OCI-LY7 (cell line): ENCODE measurements around the gene DNASE1L1.

Source experiments
- CTCF ChIP-seq: fragments of 200-600 bp; sonication (generic); conservative IDR thresholded peaks from 2 replicates; pipeline ENCODE4 v1.5.1; 2014; ENCODE audit warnings: mild to moderate bottlenecking, antibody characterized with exemption, low read length, moderate library complexity, mixed read lengths
- EZH2phosphoT487 ChIP-seq: fragments of 200-600 bp; sonication (generic); IDR thresholded peaks from 2 replicates; pipeline ENCODE4 v1.6.1; 2018; ENCODE audit warnings: low read depth, borderline replicate concordance, mild to moderate bottlenecking, mixed run types, antibody characterized with exemption, low read length, moderate library complexity, mixed read lengths

DNA sequence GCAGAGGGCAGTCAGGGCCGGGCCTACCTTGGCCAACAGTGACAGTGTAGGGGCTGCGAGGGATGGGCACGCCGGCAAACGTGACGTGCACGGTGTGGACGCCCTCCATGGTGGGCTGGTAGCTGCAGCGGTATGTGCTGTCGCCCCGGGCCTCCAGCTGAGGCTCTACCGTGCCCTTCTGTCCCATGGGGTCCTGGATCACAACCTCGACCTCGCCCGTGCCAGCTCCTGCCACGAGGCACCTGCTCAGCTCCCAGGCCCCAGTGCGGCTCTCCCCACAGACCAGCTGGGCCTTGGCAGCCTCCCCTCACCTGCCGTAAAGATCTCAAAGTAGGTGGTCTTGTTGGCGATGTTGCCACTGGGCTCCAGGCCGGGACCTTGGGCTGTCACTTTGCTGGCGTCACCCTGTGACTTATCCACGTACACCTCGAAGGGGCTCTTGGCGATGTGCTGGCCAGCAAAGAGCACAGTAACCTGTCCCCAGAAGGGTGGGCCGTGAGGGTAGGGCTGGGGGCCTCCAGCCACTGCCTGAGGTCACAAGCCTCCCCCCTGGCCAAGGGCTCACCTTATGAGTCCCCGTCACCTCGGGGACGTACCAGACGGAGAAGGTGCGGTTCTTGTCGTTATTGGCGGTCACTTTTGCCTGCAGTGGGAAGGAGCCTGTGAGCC is 42.9 kb downstream of the DNASE1L1 start:
- TF ChIP-seq CTCF: no peak
- no peak for TF ChIP-seq EZH2phosphoT487
